Chondrocyte (in vitro differentiated cells): ENCODE data around the gene PER3. TPM values are rescaled to one million over a fixed set of nuclear protein-coding genes. Genes with fewer than 3 reads are reported as not detected.

ENCODE experiments used
- DNase-seq: peaks from one replicate; pipeline ENCODE4 v3.0.0; 2021; ENCODE audit warnings: mixed read lengths, low spot score
- H3K27ac Mint-ChIP-seq: one replicate; pipeline ENCODE4 v1.8.0; 2021; ENCODE audit warnings: mild to moderate bottlenecking, moderate library complexity, mixed read lengths; ENCODE audit not compliant: unreplicated experiment
- H3K27me3 Mint-ChIP-seq: 2 replicates; pipeline ENCODE4 v1.8.0; 2021; ENCODE audit warnings: low read depth, mixed read lengths
- H3K36me3 Mint-ChIP-seq: 2 replicates; pipeline ENCODE4 v1.8.0; 2021; ENCODE audit warnings: low read depth, mixed read lengths
- H3K4me1 Mint-ChIP-seq: 2 replicates; pipeline ENCODE4 v1.8.0; 2021; ENCODE audit warnings: low read depth, mild to moderate bottlenecking, mixed read lengths
- H3K4me3 Mint-ChIP-seq: one replicate; pipeline ENCODE4 v1.8.0; 2021; ENCODE audit warnings: mild to moderate bottlenecking, moderate library complexity, mixed read lengths; ENCODE audit not compliant: unreplicated experiment
- H3K9me3 Mint-ChIP-seq: 2 replicates; pipeline ENCODE4 v1.8.0; 2021; ENCODE audit warnings: low read depth, mixed read lengths
- total RNA-seq: library from RNA; stranded (reverse); gene quantifications from 3 replicates; pipeline ENCODE4 v1.2.1, GENCODE V29; 2021
- TF ChIP-seq, protein P1 (sequence below): fragments of 200-600 bp; sonication (generic); IDR thresholded peaks from 2 replicates; pipeline ENCODE4 v1.5.0; 2021; ENCODE audit warnings: antibody characterized with exemption, mild to moderate bottlenecking, moderate library complexity

Gene PER3
- total RNA-seq, 1 donor from 2014 or later: 4.2 TPM

DNA sequence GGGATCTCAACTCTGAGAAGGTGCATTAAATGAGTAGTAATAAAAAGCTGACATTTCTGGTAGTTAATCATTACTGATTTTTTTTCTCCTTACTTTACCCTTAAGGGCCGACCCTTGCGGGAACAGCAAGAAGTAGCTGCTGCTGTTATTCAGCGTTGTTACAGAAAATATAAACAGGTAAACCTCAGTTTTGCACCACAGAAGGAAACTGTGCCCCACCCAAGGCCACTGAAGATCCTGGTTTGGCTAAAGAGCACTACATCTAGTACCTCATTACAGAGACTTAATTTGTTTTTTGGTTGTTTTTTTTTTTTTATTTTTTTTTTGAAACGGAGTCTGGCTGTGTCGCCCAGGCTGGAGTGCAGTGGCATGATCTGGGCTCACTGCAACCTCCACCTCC, 36.5 kb upstream of the PER3 start:
- no peaks in the 10 kb centered on the region for H3K36me3 Mint-ChIP-seq
- H3K4me1 Mint-ChIP-seq: peaks cover 4% of the 10 kb centered on the region
- H3K27me3 Mint-ChIP-seq: no peaks in the 10 kb centered on the region
- DNase-seq: no peak
- TF ChIP-seq, protein P1, sequence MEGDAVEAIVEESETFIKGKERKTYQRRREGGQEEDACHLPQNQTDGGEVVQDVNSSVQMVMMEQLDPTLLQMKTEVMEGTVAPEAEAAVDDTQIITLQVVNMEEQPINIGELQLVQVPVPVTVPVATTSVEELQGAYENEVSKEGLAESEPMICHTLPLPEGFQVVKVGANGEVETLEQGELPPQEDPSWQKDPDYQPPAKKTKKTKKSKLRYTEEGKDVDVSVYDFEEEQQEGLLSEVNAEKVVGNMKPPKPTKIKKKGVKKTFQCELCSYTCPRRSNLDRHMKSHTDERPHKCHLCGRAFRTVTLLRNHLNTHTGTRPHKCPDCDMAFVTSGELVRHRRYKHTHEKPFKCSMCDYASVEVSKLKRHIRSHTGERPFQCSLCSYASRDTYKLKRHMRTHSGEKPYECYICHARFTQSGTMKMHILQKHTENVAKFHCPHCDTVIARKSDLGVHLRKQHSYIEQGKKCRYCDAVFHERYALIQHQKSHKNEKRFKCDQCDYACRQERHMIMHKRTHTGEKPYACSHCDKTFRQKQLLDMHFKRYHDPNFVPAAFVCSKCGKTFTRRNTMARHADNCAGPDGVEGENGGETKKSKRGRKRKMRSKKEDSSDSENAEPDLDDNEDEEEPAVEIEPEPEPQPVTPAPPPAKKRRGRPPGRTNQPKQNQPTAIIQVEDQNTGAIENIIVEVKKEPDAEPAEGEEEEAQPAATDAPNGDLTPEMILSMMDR: no peak
- no peak overlapping the region for H3K4me3 Mint-ChIP-seq
- no peaks in the 10 kb centered on the region for H3K9me3 Mint-ChIP-seq
- no peak overlapping the region for H3K27ac Mint-ChIP-seq

DNA sequence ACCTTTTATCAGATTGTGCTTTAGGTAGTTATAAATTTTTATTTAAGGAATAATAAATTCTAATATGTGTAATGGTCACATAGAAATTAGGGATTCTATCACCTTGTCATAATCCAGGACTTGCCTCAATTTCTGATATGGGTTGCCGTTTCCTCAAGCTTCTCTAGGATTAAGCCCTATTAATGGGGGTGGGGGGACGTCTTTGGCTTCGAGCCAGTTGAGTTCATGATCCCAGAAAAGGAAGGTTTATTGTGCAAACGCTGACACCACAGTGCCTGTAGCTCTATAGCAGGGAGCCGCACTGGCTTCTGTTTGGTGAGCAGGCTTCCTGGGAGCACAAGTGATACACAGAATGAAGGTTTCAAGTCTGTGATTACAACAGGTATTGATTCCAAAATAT, 35.0 kb upstream of the PER3 start:
- no peaks in the 10 kb centered on the region for H3K9me3 Mint-ChIP-seq
- no peak for DNase-seq
- H3K4me3 Mint-ChIP-seq: no peak overlapping the region
- no peaks in the 10 kb centered on the region for H3K36me3 Mint-ChIP-seq
- TF ChIP-seq, protein P1: no peak
- H3K4me1 Mint-ChIP-seq: peaks cover 9% of the 10 kb centered on the region
- no peak overlapping the region for H3K27ac Mint-ChIP-seq
- H3K27me3 Mint-ChIP-seq: no peaks in the 10 kb centered on the region

DNA sequence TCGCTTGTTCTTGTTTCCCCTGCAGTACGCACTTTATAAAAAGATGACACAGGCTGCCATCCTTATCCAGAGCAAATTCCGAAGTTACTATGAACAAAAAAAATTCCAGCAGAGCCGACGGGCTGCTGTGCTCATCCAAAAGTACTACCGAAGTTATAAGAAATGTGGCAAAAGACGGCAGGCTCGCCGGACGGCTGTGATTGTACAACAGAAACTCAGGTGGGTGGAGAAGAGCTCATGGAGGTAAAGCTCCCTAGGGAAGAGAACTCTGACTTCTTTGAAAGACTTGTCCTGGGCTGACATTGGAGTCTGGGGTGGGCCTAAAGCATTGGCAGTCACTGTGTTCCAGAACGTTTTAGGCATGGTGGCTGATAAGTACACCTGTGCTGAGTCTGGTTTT, 32.9 kb upstream of the PER3 start:
- no peak overlapping the region for H3K27ac Mint-ChIP-seq
- no peaks in the 10 kb centered on the region for H3K27me3 Mint-ChIP-seq
- no peak for DNase-seq
- no peaks in the 10 kb centered on the region for H3K36me3 Mint-ChIP-seq
- H3K4me1 Mint-ChIP-seq: peaks cover 9% of the 10 kb centered on the region
- H3K9me3 Mint-ChIP-seq: no peaks in the 10 kb centered on the region
- H3K4me3 Mint-ChIP-seq: no peak overlapping the region
- TF ChIP-seq, protein P1: no peak

DNA sequence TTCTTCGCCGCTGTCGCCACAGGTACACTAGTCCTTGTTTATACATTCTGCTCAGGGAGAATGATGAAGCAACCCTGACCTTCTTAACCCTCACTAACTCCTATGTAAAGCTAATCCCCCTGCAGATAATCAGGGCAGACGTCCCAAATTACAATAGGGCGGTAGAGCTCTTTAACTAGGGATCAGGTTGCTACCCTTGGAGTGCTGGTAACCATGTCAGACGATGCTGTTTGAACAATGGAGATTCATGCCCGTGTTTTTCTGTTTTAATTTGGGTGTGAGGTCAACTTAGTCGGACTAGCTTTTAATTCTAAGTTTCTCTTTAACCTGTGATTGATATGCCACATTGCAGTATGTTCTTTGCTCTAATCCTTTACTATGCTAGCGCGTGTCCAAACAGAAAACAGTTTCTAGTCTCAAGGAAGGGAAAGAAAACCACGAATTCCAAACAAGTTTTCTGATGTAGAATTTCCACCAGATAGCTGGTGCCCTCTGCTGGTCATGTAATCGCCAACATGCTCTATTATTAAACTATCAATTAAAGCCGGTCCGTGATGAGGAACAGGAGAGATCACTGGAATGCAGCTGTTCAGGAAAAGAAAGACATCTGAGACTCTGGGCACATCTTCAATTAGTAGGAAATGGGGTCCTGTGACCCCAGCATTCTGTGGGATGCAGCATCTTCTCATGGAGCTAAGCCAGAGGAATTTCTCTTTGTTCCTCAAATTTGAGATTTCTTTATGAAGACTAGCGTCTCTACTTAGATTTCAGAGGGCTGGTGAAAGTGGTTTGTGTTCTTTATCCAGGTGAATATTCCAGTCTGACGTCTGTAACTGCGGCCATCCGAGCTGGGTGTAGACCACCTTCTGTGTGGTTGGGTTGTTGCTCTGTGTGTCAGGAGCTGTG, 31.3 kb upstream of the PER3 start:
- DNase-seq: no peak
- no peaks in the 10 kb centered on the region for H3K27me3 Mint-ChIP-seq
- H3K36me3 Mint-ChIP-seq: no peaks in the 10 kb centered on the region
- no peaks in the 10 kb centered on the region for H3K9me3 Mint-ChIP-seq
- H3K4me3 Mint-ChIP-seq: peak overlapping the region; percentile 67
- H3K4me1 Mint-ChIP-seq: peaks cover 9% of the 10 kb centered on the region
- H3K27ac Mint-ChIP-seq: no peak overlapping the region
- TF ChIP-seq, protein P1: peak; percentile 98

DNA sequence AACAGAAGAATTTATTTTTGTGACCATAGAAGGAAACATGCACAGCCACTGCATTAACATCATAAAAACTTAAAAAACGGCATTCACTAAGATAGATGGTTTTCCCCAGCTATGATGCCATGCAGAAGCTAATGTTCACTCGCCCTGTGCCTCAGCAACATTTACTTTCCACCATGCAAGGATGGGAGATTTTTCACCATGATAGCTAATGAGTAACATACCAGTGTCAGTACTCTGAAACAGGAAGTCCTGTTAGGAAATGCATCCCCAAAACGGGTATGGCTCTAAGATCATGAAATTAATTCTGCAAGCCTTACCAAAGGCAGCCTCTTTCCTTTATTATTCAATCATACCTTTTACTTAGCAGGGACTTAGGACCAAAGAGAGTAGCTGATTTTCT, 30.4 kb upstream of the PER3 start:
- TF ChIP-seq, protein P1: no peak
- Mint-ChIP-seq H3K4me1 (peaks cover 9% of the 10 kb centered on the region), H3K36me3 (no peaks in the 10 kb centered on the region), H3K27ac (no peak overlapping the region), H3K9me3 (no peaks in the 10 kb centered on the region), H3K4me3 (no peak overlapping the region), H3K27me3 (no peaks in the 10 kb centered on the region)
- no peak for DNase-seq
